RWPE1 (cell line): ENCODE data around the gene RIIAD1.

Experiments
- CTCF ChIA-PET: fragments of 350-600 bp; sonication (Branson Sonifier 250); formaldehyde crosslinking; extraction: SDS; loops from one replicate; lab custom pipeline; 2021; lab: Yijun Ruan, JAX
- POLR2A ChIA-PET: fragments of 400-600 bp; formaldehyde crosslinking; extraction: SDS; loops from one replicate; lab custom pipeline; 2020; ENCODE audit warnings: antibody characterized with exemption; ENCODE audit not compliant: low non-redundant PET; lab: Yijun Ruan, JAX
- DNase-seq: peaks from one replicate; pipeline ENCODE4 v3.0.0; 2012; ENCODE audit warnings: low spot score
- H3K27ac ChIP-seq: fragments of 450-650 bp; 2 replicates; pipeline ENCODE4 v1.5.1; 2017
- TF ChIP-seq, protein P1 (sequence below): fragments of 450-650 bp; conservative IDR thresholded peaks from 2 replicates; pipeline ENCODE4 v1.5.1; 2017; ENCODE audit warnings: low read depth, mild to moderate bottlenecking

Gene RIIAD1

DNA sequence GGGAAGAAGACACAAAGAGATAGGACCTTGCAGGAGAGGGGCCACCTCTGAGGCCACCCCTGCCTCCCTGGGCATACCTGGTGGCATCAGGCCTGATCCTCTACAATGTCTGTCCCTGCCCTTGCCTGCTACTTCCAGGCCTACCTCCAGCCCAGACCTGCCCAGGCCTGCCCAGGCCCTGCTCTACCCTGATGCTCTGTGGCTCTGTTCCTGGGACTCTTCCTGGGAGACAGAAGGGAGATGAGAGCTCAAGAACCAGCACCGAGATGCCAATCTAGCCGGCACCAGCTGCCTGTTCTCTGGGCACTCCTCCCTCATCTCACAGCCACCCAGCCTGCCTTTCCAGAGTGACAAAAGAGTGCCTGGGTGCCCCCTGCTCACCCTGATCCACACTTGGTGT is 7.4 kb upstream of the RIIAD1 start:
- CTCF ChIA-PET, result interaction anchor here (0.6 kb wide), 1 partner anchor 19 kb away, joined by 3 read pairs; no protein-coding TSS in a partner anchor
- POLR2A ChIA-PET, result no interaction called here
- TF ChIP-seq, protein P1, sequence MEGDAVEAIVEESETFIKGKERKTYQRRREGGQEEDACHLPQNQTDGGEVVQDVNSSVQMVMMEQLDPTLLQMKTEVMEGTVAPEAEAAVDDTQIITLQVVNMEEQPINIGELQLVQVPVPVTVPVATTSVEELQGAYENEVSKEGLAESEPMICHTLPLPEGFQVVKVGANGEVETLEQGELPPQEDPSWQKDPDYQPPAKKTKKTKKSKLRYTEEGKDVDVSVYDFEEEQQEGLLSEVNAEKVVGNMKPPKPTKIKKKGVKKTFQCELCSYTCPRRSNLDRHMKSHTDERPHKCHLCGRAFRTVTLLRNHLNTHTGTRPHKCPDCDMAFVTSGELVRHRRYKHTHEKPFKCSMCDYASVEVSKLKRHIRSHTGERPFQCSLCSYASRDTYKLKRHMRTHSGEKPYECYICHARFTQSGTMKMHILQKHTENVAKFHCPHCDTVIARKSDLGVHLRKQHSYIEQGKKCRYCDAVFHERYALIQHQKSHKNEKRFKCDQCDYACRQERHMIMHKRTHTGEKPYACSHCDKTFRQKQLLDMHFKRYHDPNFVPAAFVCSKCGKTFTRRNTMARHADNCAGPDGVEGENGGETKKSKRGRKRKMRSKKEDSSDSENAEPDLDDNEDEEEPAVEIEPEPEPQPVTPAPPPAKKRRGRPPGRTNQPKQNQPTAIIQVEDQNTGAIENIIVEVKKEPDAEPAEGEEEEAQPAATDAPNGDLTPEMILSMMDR, result no peak
- DNase-seq, result peak; percentile 34
- H3K27ac ChIP-seq, result no peak overlapping the region

DNA sequence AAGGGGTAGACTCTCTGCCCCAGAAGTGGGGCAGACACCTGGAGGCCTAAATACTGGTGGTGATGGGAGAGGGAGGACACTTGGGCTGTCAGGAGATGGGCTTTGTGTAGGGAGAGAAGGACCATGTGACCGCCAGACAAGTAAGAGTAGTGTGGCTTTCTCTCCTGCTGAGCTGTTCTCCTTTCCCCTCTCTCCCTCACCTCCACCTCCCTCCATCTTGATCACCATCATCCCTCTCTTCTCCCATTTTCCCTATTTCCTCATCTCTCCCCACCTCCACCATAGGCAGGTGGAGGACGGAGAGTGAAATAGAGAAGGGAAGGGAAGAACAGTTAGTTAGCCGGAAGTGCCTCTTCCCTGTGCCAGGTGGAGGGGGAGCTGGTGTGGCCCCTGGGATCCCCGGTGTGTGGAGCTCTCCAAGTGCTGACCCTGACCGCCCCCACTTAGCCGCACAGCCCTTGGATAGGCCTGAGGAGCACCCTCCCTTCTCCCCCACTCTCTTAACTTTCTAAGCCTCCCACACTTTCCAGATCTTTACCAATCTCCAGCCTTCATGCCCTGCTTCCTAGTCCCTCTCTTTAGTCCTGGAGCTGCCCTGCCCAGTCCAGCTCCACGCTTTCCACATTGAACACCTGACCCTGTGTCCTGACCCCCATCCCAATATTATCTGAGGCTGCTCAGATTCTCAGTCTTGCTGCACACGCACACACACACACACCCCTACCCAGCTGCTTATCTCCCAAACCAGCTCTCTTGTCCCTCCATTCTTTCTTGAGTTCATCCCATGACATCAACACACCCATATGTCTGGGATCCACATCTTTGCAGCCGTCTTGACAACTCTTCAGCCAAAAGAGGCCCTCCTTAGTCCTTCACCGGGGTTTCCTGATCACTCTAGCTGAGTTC is 6.2 kb upstream of the RIIAD1 start:
- no peak for DNase-seq
- CTCF ChIA-PET, result interaction anchor here (0.5 to 0.6 kb wide), 2 partner anchors 29 to 221 kb away, joined by 3 read pairs; no protein-coding TSS in a partner anchor
- no peak overlapping the region for H3K27ac ChIP-seq
- POLR2A ChIA-PET, result no interaction called here
- TF ChIP-seq, protein P1, result no peak

DNA sequence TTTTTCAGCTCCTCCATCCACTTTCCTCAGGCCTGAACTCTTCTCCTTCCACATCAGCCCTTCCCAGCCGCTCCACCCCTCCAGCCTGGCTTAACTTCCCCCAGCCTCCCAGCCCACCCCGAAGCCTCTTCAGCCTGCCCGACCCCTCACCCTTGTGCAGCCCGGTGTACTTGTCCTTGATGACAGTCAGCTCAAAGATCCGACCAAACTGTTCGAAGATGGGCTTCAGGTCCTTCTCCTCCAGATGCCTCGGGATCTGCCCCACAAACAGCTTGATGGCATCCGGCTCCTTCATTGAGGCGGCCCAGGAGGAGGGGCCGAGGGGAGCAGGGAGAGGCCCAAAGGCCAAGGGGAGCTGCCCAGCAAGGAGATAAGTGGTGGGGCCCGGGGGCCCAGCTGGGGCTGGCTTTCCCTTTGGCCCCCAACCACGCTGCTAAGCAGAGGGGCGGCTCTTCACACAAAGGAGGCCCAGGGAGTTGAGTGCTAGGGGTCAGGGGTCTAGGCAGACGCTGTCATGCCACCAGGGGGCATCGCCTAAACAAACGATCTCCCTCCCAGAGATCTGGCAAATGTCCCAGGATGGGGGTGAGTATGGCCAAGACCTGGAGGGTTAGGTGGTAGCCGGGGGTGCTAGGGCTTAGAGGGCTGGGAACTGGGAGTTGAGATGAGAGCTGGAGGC is 5.5 kb upstream of the RIIAD1 start:
- no peak overlapping the region for H3K27ac ChIP-seq
- DNase-seq, result no peak
- TF ChIP-seq, protein P1, result no peak
- ChIA-PET CTCF (interaction anchor here (0.5 to 0.6 kb wide), 2 partner anchors 29 to 222 kb away, joined by 3 read pairs; no protein-coding TSS in a partner anchor), POLR2A (no interaction called here)

DNA sequence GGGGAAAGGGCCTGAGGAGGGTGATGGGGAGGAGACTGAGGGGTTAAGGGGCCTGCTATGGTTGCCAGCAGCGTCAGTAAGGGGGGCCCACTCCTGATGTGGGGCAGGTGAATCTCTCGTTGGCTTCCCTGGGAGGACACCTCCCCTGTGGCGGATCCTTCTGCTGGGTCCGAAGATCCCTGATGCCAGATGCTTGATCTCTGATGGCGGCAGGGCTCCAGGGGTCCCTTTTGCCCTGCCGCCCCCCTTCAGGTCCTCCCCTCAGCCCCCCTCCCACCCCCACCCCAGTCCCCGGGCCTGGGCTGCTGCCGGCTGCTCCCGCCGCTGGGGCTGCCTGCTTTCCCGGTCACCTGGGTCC is 4.9 kb upstream of the RIIAD1 start:
- no peak for DNase-seq
- TF ChIP-seq, protein P1, result no peak
- CTCF ChIA-PET, result interaction anchor here (1.8 kb wide), 1 partner anchor 18 kb away, joined by 5 read pairs; no protein-coding TSS in a partner anchor
- POLR2A ChIA-PET, result no interaction called here
- no peak overlapping the region for H3K27ac ChIP-seq

DNA sequence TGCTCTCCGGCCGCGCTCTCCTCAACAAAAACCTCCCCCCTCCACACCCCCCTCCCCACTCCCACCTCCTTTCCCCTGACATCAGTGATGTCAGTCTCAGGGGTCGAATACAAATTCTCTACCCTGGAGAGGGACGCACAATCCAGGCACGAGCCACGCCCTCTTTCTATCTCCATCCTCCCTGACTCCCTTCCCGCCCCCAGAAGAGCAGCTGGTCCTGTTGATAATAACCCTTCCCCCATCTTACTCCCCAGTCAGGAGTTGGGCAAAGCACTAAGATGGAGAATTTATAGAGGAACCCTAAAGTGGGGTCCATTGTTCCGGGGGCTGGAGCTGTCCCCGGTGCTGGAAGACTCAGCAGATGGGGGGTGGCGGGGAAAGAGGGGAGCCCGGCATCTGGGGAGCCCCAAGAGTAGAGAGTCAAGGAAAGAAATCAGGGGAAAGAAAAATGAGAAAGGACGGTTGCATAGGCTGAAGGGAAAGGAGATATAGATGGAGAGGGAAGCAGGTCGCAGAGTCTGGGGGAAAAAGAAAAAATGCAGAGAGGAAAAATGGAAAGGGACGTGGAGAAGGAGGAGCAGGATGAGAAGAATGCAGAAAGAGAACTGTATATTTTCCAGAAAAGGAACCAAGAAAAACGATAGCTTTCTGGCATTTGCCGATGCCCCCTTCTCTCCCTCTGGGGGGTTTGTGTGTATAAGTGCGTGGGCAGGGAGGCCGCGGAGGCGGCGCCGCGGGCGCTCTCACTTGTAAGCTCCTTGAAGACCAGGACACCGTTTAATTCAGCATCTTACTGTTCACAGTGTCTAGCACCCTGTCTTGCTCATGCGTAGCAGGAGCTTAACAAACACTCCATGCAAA is 4.3 kb upstream of the RIIAD1 start, which contains the start of gene CELF3:
TSS of gene CELF3 (minus strand) at position 33 of the 861 bp plus-strand sequence. CDS start 783 bp downstream, outside the sequence.
- POLR2A ChIA-PET, result no interaction called here
- H3K27ac ChIP-seq, result no peak within 1 kb of the TSS
- CTCF ChIA-PET, result interaction anchor here (0.5 to 1.8 kb wide), 3 partner anchors 18 to 162 kb away, joined by 3 to 5 read pairs (median 3); no protein-coding TSS in a partner anchor
- peak; percentile 48 for DNase-seq
- TF ChIP-seq, protein P1, result no peak
